ENCODE measurements around the gene TMEM201.

TMEM201 gene

DNA sequence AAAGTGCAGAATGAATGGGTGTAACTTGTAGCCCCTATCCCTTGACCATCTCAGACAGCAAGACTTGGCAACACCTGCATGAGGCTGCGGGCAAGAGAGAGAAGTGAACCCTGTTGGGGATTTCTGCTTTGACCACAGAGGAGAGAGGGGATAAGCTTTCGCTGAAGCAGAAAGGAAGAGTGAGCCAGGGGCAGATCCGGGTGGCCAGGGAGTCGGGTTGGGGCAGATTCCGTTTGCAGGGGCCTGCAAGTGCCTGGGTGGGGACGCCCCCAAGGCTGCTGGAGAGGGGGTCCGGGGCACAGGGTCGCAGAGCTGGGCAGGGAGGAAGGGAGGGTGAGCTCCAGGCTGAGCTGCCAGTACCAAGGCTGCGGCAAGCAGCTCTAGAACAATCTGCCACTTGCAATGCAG, 37.5 kb downstream of the TMEM201 start:
- no peak for DNase-seq

DNA sequence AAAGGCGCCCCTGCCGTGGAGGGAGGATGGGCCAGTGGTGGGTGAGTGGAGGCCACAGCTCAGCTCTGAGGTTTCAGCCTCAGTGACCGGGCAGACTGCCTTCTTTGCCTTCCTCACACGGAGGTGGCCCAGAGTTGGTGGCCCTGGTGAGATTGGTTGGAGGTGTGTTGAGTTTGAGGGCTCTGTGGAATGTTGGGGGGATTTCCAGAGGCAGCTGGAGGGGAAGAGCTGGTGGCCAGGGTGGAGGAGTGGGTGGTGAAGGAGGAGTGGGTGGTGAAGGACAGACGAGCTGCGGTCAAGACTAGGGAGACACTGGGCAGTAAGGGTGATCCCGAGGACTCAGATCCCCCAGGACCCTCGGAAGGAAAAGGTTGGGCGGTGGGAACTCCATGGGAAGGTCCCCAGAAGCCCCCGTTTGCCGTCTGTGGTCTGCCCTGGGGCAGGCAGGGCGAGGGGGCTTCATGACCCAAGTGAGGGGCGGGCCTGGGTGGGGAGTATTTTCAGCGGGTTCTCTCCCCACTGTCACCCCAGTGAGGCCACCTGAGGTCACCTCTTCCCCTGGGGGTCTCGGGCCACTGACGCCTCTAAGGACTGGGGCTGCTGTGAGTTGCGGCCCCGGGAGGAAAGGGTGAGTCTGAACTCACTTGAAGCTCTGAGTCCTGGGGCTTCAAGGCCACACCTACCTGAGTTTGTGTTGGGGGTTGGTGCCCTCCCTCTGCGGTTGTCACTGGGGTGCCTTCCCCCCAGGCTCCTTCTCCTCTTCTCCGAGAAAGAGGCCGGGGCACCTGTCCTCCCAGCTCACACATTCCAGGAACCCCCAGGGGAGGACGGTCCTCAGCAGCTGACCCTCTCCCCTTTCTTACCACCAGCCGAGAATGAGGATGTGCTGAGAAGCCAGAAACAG, 40.1 kb downstream of the TMEM201 start:
- no peak for DNase-seq

- no peak for DNase-seq
Observed at GRCh38 chr1:9629445-9630201, 40.9 kb downstream of the TMEM201 start.

DNA sequence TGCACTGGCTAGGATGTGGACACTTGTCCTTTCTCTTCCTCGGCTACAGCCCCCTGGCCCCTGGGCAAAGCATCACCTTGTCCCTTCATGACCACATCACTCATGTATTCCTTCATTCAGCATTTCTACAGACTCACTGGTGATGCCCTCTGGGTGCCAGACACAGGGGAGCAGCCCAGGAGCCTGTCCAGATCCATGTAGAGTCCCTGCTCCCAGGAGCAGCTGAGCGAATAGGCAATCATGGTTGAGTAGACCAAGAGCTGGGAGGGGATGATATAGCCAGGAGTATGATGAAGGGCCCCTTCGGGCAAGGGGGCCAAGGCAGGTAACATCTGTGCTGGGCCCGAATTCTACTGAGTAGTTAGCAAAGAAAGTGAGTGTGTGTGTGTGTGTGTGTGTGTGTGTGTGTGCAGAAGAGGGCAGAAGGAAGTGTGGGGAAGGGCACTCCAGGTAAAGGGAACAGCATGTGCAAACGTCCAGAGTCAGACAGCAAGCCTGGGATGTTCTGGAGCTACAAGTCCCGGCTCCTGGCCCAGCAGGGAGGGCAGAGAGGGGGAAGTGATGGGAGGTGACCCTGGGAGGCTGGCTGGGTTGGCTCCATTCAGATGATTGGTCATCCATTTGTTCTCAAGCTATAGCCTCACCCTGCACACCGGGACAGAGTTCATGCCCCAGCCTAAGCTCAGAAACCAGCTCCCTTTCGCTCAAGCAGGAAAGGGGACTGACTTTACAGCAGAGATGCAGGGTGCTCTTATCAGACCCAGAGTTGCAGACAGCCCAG, 41.8 kb downstream of the TMEM201 start:
- DNase-seq: no peak

DNA sequence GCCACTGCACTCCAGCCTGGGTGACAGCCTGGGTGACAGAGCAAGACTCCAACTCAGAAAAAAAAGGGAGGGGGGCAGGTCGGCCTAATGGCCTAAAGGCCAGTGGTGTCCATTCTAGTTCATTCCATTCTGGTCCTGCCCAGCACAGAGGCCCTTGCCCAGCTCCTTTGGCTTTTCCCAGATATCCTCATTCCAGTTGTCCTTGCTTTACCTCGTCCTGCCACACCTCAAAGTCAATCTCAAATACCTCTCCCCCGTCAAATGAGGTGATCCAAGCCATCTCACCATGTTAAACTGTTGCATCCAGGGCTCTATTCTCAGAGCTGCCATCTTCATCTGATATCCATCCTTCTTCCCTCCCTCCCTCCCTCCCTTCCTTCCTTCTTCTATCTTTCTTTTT, 42.9 kb downstream of the TMEM201 start:
- no peak for DNase-seq

DNA sequence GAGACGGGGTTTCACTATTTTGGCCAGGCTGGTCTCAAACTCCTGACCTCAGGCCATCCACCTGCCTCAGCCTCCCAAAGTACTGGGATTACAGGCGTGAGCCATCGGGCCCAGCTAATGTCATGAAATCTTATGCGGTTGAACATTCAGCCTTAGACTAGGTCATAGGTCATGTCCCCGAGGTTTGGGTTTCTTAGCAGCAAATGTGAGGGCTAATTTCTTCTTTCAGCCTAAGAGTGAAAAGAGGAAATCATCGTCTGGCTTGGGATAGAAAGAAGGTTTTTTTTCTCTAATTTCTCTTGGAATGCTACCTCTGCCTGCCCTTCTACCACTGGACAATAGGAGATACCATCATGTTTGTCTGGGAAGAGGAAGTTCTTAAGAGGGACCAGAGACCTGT, 44.8 kb downstream of the TMEM201 start:
- DNase-seq: no peak

DNA sequence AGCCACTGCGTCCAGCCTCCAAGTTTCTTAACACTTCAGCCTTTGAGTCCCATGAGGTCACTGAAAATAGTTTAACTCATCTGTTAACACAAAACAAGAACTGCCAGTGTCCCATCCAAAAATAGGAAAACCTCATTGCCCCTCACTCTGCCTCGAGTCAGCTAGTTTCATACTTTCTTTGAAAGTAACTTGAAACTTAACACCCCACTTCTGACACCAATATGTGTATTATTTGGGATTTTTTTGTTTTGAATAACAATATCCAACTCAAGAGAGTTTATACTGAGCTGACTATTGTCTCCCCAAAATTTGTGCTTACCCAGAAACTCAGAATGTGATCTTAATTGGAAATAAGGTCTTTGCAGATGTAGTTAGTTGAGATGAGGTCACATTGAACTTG, 45.9 kb downstream of the TMEM201 start:
- no peak for DNase-seq

DNA sequence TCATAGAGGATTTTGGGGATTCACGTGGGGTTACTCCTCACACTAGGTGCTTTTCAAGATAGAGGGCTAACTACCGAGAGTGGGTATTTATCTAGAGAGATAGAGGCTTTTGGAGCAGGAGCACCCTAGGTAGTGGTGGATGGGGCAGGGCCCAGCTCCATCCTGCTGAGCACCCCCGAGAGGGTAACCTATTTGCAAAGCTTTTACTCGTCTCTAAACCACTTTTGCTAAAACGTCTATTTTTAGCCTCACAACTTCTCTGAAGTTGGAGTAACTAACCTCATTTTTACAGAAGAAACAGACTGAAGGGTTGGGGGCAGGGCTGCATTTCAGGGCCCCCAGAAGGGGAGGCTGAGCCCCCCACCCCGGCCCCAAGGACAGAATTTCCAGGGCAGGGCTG, 50.5 kb downstream of the TMEM201 start:
- no peak for DNase-seq

DNA sequence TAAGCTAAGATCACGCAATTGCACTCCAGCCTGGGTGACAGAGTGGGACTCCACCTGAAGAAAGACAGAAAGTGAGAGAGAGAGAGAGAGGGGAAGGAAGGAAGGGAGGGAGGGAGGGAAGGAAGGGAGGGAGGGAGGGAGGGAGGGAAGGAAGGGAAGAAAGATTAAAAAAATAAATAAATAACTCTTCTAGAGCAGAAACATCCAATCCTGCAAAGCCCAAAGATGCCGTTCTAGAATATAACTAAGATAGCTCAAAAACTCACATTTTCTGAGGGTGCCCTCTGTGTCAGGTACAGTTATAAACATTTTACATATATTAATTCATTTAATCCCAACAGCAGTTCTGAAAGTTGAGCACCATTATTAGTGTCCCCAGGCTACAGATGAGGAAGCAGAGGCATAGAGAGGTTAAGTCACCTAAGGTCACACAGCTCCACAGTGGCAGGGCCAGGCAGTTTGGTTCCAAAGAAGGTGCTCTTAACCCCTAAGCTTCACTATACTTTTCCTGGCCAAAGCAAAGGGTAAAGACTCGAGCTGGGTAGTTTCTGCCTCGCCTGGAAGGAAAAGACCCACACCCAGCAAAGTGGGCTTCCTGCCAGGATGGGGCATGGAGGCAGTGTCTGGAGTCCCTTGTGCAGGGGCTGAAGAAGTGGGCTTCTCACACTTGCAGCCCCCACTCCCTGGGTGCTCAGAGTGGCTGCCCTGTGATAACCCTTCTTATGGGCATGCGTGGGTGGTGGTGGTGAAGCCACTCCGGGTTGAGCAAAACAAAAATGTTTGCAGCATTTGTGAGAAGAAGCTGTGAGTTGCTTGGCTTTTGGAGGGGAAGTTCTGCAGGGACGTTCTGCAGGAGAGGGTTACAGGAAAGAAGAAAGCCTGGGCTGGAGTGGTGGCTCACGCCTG, 54.9 kb downstream of the TMEM201 start:
- no peak for DNase-seq

GRCh38 chr1:9646037-9646436, 57.3 kb downstream of the TMEM201 start:
- DNase-seq: no peak

GRCh38 chr1:9648171-9648570, 59.5 kb downstream of the TMEM201 start:
- no peak for DNase-seq

GRCh38 chr1:9649769-9650168, 61.1 kb downstream of the TMEM201 start:
- DNase-seq: no peak

- DNase-seq: no peak
Observed at GRCh38 chr1:9651220-9651564, 62.5 kb downstream of the TMEM201 start.

DNA sequence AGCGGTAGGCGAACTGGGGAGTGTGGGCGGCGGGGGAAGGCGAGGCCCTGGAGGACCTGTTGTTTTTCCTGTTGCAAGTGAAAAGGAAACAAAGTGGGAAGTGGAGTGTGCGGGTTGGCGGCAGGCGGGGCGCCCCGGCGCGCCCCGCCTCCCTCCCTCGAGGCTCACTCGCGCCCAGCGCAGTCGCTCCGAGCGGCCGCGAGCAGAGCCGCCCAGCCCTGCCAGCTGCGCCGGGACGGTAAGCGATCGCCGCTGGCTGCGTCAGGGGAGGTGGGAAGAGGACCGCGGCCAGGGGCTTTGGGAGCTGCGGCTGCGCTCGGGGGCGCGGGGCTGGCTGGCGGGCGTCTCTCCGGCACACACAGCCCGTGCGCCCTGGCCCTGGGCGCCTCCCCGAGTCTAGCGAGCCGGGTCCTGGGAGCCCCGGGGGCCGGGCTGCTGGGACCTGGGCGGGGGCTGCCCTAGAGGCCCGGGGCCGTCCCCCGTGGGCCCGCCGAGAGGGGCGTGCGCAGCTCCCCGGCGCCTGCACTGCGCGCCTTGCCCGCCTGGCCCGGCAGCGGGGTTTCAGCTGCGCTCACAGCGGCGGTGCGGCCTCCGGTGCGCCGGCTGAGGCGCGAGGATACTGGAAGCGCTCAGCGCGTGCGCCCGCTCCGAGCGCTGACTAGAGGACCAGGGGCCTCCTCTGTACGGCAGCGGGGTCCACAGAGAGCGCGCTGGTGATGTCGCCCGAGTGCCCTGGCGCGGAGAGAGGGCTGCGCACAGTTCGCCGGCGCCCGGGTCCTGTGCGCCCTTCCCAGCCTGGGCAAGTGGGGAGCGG, 63.1 kb downstream of the TMEM201 start, which contains the start of gene PIK3CD:
Gene PIK3CD (plus strand): TSS at position 167 of the 814 bp plus-strand sequence. CDS start 58,725 bp downstream, outside the sequence.
- peak; percentile 60 for DNase-seq

GRCh38 chr1:9652379-9653209, 63.9 kb downstream of the TMEM201 start:
- no peak for DNase-seq

DNA sequence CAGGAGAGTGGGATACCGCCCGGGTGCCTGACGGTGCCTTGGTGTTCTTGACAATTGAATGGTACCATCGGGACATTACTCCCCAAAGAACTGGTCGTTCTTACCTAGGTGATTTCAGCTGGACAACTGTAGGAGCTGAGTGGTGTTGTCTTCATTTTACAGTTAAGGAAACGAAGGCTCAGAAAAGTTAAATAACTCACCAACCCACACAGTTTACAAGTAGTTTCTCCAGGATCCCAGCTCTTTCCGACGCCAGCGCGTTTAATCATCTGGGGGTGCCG, 64.4 kb downstream of the TMEM201 start:
- DNase-seq: no peak

DNA sequence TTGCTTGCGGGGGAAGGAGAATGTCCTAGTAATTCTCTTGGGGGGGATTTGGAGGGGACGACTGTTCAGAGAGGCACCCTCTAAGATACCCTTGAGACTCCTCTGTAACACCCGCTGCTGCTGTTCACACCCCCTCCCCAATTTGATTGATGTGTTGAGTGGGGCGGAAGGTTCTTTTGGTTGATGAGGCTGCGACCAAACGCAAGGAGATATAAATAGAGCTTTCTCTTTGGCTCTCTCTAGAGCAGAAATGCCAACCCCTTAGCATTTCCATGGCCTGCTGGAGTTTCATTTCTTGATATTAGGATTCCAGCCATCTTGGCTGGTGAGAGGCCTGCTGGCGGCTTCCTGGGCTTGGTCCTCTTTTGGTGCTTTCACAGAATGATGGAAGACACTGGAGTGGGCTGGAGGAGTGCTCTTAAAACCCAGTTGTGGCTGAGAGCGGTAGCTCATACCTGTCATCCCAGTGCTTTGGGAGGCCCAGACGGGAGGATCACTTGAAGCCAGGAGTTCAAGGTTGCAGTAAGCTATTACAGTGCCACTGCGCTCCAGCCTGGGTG, 64.9 kb downstream of the TMEM201 start:
- no peak for DNase-seq

GRCh38 chr1:9654051-9654833, 65.5 kb downstream of the TMEM201 start:
- DNase-seq: no peak
